ENCODE measurements around the gene TPX2.
A peak's percentile ranks its signal among the peaks of the same experiment; 100 is the strongest.

TPX2 gene

DNA sequence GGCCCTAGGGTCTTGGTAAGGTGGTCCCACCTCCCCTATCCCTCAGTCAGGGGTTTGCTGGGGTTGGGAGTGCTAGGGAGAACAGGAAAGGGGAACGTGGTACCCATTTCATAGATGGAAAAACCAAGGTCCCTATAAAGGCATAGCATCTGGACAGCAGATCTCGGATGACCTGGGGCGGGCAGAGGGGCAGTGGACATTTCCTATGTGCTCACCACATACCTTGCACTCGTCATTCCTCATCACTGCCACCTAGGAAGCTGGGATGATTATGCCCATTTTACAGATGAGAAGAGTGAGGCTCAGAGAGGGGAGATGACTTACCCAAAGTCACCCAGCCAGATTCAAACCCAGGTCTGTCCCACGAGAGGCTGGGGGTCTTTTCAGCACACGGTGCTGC, 92.1 kb downstream of the TPX2 start:
- DNase-seq (ENCODE audit: low read depth) = no peak

GRCh38 chr20:31831771-31832306, 92.7 kb downstream of the TPX2 start:
- no peak for DNase-seq (ENCODE audit: low read depth)

DNA sequence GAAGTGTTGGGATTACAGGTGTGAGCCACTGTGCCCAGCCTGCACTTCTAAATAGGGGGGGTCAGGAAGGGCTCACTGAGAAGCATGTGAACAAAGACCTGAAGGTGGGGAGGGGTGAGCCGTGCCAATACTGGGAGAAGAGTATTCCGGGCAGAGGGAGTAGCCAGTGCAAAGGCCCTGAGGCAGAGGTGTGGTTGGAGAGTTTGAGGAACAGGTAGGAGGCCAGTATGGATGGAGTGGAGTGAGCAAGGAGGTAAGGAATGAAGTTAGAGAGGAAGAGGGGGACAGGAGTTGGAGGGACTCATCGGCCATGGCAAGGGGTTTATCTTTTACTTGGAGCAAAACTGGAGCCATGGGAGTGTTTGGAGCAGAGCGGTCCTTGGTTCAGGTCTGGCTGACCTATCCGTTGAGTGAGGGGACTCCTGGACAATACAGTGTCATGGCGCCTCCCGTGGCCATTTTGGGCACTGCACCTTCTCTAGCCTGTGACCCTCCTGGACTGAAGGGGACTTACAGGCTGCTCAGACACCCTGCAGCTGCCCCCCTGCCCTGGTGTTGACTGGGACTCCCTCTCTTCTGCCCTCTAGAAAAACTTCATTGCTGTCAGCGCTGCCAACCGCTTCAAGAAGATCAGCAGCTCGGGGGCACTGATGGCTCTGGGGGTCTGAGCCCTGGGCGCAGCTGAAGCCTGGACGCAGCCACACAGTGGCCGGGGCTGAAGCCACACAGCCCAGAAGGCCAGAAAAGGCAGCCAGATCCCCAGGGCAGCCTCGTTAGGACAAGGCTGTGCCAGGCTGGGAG, 94.2 kb downstream of the TPX2 start:
- DNase-seq (ENCODE audit: low read depth) = no peak

DNA sequence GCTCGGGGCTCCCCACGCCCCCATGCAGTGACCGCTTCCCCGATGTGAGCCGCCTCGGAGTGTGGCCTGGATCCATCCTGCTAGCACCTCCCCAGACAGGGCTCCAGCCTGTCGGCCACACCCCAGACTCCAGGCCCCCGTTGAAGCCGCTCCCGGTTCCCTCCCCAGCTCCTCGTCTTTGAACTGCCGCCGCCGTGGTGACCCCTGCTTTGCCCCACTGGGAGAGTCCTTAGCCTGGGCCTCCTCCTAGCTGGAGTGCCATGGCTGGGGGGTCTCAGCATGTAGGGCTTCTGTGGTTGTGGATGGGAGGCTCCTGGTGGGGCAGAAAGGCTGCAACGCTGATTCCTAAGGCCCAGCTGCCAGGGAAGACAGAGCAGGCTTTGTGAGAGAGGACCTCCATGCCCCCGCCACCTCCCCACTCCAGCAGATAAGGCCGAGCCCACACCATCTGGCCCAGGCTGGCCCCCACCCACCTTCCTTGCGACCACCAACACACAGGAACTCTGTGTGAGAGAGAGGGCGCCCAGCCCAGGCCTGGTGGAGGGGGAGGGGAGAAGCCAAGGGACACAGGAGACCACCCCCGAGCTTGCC, 94.9 kb downstream of the TPX2 start:
- no peak for DNase-seq (ENCODE audit: low read depth)

DNA sequence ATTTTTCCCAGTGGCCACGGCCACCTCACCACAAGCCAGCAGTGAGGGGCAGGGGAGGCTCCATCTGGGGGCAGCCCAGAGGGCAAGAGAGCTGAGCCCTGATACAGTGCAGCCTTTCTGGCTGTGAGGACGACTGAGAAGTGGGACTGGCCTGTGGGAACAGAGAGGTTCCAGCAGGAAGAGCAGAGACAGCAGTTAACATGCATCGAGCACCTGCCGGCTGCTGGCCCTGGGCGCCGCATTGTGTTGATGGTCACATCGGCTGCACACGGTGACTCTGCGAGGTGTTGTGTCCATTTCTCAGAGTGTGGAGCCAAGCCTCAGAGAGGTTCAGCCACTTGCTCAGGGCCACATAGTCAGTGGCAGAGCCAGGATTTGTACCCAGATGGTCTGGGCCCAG, 96.5 kb downstream of the TPX2 start:
- DNase-seq (ENCODE audit: low read depth) = no peak

GRCh38 chr20:31835977-31836852, 97.1 kb downstream of the TPX2 start:
- DNase-seq (ENCODE audit: low read depth) = peak; percentile 92

- DNase-seq (ENCODE audit: low read depth) = no peak
Measured at GRCh38 chr20:31836853-31837608, 97.9 kb downstream of the TPX2 start.

DNA sequence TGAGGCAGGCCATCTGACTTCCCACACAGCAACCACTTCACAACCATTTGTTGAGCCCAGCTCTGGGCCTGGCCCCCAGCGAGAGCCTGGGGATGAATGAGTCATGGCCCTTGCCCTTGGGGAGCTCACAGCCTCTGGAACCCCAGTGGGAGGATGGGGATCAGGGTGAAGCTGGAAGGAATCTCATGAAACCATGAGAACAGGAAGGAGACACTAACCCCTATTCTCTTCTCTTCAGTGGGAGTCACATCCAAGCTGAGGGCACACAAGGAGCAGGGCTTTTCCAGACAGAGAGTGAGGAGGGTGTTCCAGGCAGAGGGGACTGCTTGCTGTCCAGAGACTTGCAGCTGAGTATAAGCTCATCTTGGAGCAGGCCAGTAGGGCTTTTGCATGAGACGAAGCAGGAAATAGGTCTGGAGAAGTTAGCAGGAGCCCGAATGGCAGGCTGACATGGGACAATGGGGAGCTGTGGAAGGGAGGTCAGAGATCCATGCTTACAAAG, 98.9 kb downstream of the TPX2 start:
- DNase-seq (ENCODE audit: low read depth) = no peak

DNA sequence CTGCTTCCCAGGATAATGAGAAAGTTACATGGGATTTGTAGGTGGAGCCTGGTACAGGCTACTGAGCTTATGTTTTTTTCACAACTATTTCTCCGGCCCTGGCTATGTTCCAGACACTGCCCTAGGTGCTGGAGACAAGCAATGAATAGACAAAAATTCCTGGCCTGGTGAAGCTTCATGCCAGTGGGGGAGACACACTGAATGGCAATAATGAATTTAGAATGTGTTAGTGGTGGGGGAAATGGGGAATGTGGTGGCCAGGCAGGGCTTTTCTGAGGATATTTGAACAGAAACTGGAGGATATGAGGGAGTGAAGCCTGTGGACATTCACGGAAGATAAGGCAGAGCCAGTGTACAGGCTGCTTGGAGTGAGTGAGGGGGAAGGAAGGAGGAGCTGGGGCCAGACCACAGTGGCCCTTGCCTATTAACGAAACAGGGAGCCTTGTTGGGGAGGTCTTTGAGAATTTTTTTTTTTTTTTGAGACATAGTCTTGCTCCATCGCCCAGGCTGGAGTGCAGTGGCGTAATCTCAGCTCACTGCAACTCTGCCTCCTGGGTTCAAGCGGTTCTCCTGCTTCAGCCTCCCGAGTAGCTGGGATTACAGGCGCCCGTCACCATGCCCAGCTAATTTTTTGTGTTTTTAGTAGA, 99.7 kb downstream of the TPX2 start:
- no peak for DNase-seq (ENCODE audit: low read depth)

- no peak for DNase-seq (ENCODE audit: low read depth)
Measured at GRCh38 chr20:31839782-31840487, 100.8 kb downstream of the TPX2 start.

GRCh38 chr20:31840906-31841816, 102.1 kb downstream of the TPX2 start:
- DNase-seq (ENCODE audit: low read depth) = no peak

GRCh38 chr20:31841928-31842327, 102.8 kb downstream of the TPX2 start:
- peak; percentile 88 for DNase-seq (ENCODE audit: low read depth)

GRCh38 chr20:31842471-31843157, 103.5 kb downstream of the TPX2 start:
- no peak for DNase-seq (ENCODE audit: low read depth)

GRCh38 chr20:31843288-31843687, 104.2 kb downstream of the TPX2 start:
- DNase-seq (ENCODE audit: low read depth) = no peak

DNA sequence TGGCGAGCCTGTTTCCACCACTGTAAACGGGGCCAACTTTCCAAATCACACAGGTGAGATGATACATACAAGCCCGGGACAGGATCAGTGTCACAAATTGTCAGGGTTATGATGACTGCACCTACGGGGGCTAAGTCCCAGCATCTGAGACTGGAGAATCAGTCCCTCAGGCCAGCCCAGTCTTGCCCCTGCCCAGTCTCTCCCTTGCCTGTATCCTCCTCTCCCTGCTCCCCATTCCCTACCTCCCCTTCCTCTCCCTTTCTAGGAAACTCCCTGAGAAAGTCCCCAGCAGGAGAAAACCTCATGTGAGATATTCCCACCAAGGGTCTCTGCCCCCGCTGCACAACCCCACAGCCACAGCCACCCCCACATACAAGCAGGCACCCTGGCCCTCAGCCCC, 104.8 kb downstream of the TPX2 start:
- no peak for DNase-seq (ENCODE audit: low read depth)

- no peak for DNase-seq (ENCODE audit: low read depth)
Measured at GRCh38 chr20:31844737-31845299, 105.7 kb downstream of the TPX2 start.

DNA sequence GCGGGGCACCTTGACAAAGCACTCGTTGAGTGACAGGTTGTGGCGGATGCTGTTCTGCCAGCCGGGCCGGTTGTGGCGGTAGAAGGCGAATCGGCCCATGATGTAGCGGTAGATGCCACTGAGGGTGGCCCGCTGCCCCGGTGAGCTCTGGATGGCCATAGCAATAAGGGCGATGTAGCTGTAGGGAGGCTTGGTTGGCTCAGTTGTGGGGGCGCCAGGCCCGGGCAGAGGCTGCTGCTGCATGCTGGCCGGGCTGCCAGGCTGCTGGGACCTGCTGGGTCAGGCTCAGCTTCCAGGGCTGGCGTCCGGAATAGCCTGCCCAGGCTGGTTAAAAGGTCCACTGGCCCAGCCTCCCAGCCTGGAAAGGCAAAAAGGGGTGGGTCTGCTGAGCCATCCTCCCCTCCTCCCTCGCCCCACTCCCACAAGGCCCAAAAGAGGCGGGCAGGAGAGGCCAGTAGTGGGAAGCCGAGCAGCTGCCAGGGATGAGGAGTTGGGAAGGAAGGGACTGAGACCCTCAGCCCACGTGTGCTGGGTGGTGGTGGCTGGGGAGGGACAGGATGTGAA, 106.3 kb downstream of the TPX2 start, which contains the start of gene FOXS1:
FOXS1 (minus strand) TSS at position 305 of the 564 bp plus-strand sequence; CDS start at position 243, 62 bp downstream.
- DNase-seq (ENCODE audit: low read depth) = no peak

GRCh38 chr20:31846793-31847138, 107.7 kb downstream of the TPX2 start:
- DNase-seq (ENCODE audit: low read depth) = no peak
